Activated CD8-positive, alpha-beta T cell treated with anti-CD3 and anti-CD28 coated beads for 36 hours (primary cell): ENCODE results near the gene RDX. TPM values are rescaled to one million over a fixed set of nuclear protein-coding genes. Genes with fewer than 3 reads are reported as not detected.

Experiments used
- ATAC-seq: fragments of 200-7000 bp; cut with Tn5 transposase; one replicate; pipeline ENCODE4 v1.10.0; 2021; ENCODE audit warnings: mild to moderate bottlenecking, moderate library complexity
- CTCF ChIA-PET: fragments of 350-600 bp; sonication (Branson Sonifier 250); formaldehyde crosslinking; loops from one replicate; lab custom pipeline; 2021; ENCODE audit warnings: antibody characterized with exemption; lab: Charles Lee
- POLR2A ChIA-PET: fragments of 350-600 bp; sonication (Branson Sonifier 250); formaldehyde crosslinking; loops from one replicate; lab custom pipeline; 2021; ENCODE audit warnings: antibody characterized with exemption; lab: Charles Lee
- DNase-seq: peaks from one replicate; pipeline ENCODE4 v3.0.0-alpha.2; 2020
- H3K27ac Mint-ChIP-seq: one replicate; pipeline ENCODE4 v1.8.0; 2021; ENCODE audit warnings: mild to moderate bottlenecking, mixed read lengths
- H3K27me3 Mint-ChIP-seq: one replicate; pipeline ENCODE4 v1.8.0; 2021; ENCODE audit warnings: mixed read lengths
- H3K36me3 Mint-ChIP-seq: one replicate; pipeline ENCODE4 v1.8.0; 2021; ENCODE audit warnings: low read depth, mixed read lengths
- H3K4me1 Mint-ChIP-seq: one replicate; pipeline ENCODE4 v1.8.0; 2021; ENCODE audit warnings: low read depth, mixed read lengths
- H3K4me3 Mint-ChIP-seq: one replicate; pipeline ENCODE4 v1.8.0; 2021; ENCODE audit warnings: mild to moderate bottlenecking, moderate library complexity, mixed read lengths
- H3K9me3 Mint-ChIP-seq: one replicate; pipeline ENCODE4 v1.8.0; 2021; ENCODE audit warnings: mixed read lengths
- CTCF ChIP-seq: fragments of 200-600 bp; IDR thresholded peaks from one replicate; pipeline ENCODE4 v1.8.0; 2022; ENCODE audit warnings: antibody characterized with exemption, mild to moderate bottlenecking
- intact Hi-C: fragments of 100-400 bp; cut with micrococcal nuclease; formaldehyde crosslinking; loops from one replicate; pipeline ENCODE4 v1.10.0; 2022
- total RNA-seq, 2 experiments: library from RNA; stranded (reverse); gene quantifications; one replicate each; pipeline ENCODE4 v1.2.3, GENCODE V29; 2021

The RDX gene
- total RNA-seq, 2 experiments from 2014 or later: 37.8 to 41.2 TPM

- Mint-ChIP-seq H3K36me3 (peaks cover 28% of the 10 kb centered on the region), H3K9me3 (no peaks in the 10 kb centered on the region), H3K27me3 (no peaks in the 10 kb centered on the region), H3K27ac (no peak overlapping the region), H3K4me1 (peaks cover 2% of the 10 kb centered on the region), H3K4me3 (no peak overlapping the region)
- intact Hi-C loops: no loop called here
- ChIA-PET CTCF (interaction anchor here (0.6 to 2.1 kb wide), 3 partner anchors 39 to 85 kb away, joined by 3 to 6 read pairs (median 3); no protein-coding TSS in a partner anchor), POLR2A (no interaction called here)
- no peak for ATAC-seq
- no peak for TF ChIP-seq CTCF
- no peak for DNase-seq
Measured at GRCh38 chr11:110242746-110243145, 53.7 kb downstream of the RDX start.

GRCh38 chr11:110242188-110242587 is 54.2 kb downstream of the RDX start:
- Mint-ChIP-seq H3K4me3 (no peak overlapping the region), H3K4me1 (peaks cover 2% of the 10 kb centered on the region), H3K27ac (no peak overlapping the region), H3K27me3 (no peaks in the 10 kb centered on the region), H3K36me3 (peaks cover 29% of the 10 kb centered on the region), H3K9me3 (no peaks in the 10 kb centered on the region)
- intact Hi-C loops: no loop called here
- ChIA-PET POLR2A (no interaction called here), CTCF (interaction anchor here (0.6 to 2.1 kb wide), 3 partner anchors 39 to 85 kb away, joined by 3 to 6 read pairs (median 3); no protein-coding TSS in a partner anchor)
- ATAC-seq: no peak
- no peak for TF ChIP-seq CTCF
- no peak for DNase-seq

- peaks cover 43% of the 10 kb centered on the region for H3K36me3 Mint-ChIP-seq
- CTCF ChIA-PET: interaction anchor here (1.0 to 1.1 kb wide), 2 partner anchors 35 to 193 kb away, joined by 4 read pairs; partner anchors contain the start of gene FDX1
Measured at GRCh38 chr11:110235966-110236365, 60.4 kb downstream of the RDX start.

GRCh38 chr11:110230377-110230776 is 66.0 kb downstream of the RDX start:
- no peak for ATAC-seq

More at GRCh38 chr11:110235966-110236365, 60.4 kb downstream of the RDX start:
- intact Hi-C loops: no loop called here
- H3K4me3 Mint-ChIP-seq: no peak overlapping the region
- ATAC-seq (no peak), DNase-seq (no peak)
- no peak overlapping the region for H3K27ac Mint-ChIP-seq
- no peaks in the 10 kb centered on the region for H3K9me3 Mint-ChIP-seq
- no peak for TF ChIP-seq CTCF
- POLR2A ChIA-PET: interaction anchor here (0.6 kb wide), 1 partner anchor 29 kb away, joined by 3 read pairs; no protein-coding TSS in a partner anchor
- peaks cover 2% of the 10 kb centered on the region for H3K4me1 Mint-ChIP-seq
- H3K27me3 Mint-ChIP-seq: no peaks in the 10 kb centered on the region

More at GRCh38 chr11:110230377-110230776, 66.0 kb downstream of the RDX start:
- peaks cover 30% of the 10 kb centered on the region for H3K36me3 Mint-ChIP-seq
- H3K4me1 Mint-ChIP-seq: no peaks in the 10 kb centered on the region
- no peak for TF ChIP-seq CTCF
- no peak for DNase-seq
- POLR2A ChIA-PET: interaction anchor here (1.0 kb wide), 1 partner anchor 12 kb away, joined by 3 read pairs; no protein-coding TSS in a partner anchor
- H3K27me3 Mint-ChIP-seq: no peaks in the 10 kb centered on the region
- H3K4me3 Mint-ChIP-seq: no peak overlapping the region
- H3K27ac Mint-ChIP-seq: no peak overlapping the region
- intact Hi-C loops: no loop called here
- no peaks in the 10 kb centered on the region for H3K9me3 Mint-ChIP-seq
- CTCF ChIA-PET: interaction anchor here (0.9 to 1.6 kb wide), 2 partner anchors 29 to 99 kb away, joined by 4 read pairs; no protein-coding TSS in a partner anchor
